HL-60 (cell line): Measurements from ENCODE around the gene RAB32.

ENCODE experiments used
- DNase-seq, 2 experiments: peaks; one replicate each; pipeline ENCODE4 v3.0.0-alpha.2; 2010 to 2020; ENCODE audit warnings: low read depth in 1 of 2, low spot score in 1 of 2
- H3K27ac ChIP-seq: fragments of 250-450 bp; sonication (Bioruptor Pico); replicated peaks from 2 replicates; pipeline ENCODE4 v1.5.1; 2020; ENCODE audit warnings: mild to moderate bottlenecking, moderate library complexity
- H3K27me3 ChIP-seq: fragments of 250-450 bp; sonication (Bioruptor Pico); 2 replicates; pipeline ENCODE4 v1.5.1; 2021; ENCODE audit warnings: mild to moderate bottlenecking, moderate library complexity; ENCODE audit not compliant: insufficient read depth, poor library complexity, severe bottlenecking
- H3K4me3 ChIP-seq: replicated peaks from 2 replicates; pipeline ENCODE4 v1.5.1; 2011; ENCODE audit warnings: mild to moderate bottlenecking, control low read depth, low read length; ENCODE audit not compliant: insufficient read depth
- GABPA ChIP-seq: IDR thresholded peaks from 2 replicates; pipeline ENCODE4 v1.6.1; 2012; ENCODE audit warnings: low read depth
- POLR2AphosphoS5 ChIP-seq: IDR thresholded peaks from 2 replicates; pipeline ENCODE4 v1.6.1; 2012; ENCODE audit warnings: low read depth
- SPI1 ChIP-seq: IDR thresholded peaks from 2 replicates; pipeline ENCODE4 v1.6.1; 2012; ENCODE audit warnings: low read depth, mild to moderate bottlenecking, borderline replicate concordance
- TF ChIP-seq, protein P1 (sequence below): IDR thresholded peaks from one replicate; pipeline ENCODE4 v1.5.1; 2011; ENCODE audit warnings: low read length, control low read depth, inconsistent platforms; ENCODE audit not compliant: insufficient read depth
- TF ChIP-seq, protein P2 (sequence below): IDR thresholded peaks from 2 replicates; pipeline ENCODE4 v1.6.1; 2012; ENCODE audit warnings: low read depth; ENCODE audit not compliant: insufficient replicate concordance

The RAB32 gene

DNA sequence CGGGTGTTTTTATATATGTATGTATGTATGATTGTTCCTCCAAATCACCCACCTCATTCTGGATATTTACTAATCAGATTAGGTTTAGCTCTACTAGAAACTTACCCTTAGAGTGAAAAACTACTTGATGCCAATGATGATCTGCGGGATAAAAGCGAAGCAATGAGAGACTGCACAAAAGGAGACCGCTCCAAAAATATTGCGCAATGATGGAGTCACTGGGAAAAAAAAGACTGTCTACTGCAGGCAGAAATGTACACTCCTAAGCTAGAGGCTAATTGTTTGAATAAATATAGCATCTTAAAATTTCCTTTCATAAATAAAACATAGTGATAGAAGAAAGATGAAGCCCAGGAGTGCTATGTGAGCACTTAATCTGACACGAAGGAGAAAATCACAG, 7.3 kb downstream of the RAB32 start:
- no peaks in the 10 kb centered on the region for H3K27me3 ChIP-seq
- DNase-seq = no peak
- TF ChIP-seq SPI1 = no peak
- TF ChIP-seq, protein P1, sequence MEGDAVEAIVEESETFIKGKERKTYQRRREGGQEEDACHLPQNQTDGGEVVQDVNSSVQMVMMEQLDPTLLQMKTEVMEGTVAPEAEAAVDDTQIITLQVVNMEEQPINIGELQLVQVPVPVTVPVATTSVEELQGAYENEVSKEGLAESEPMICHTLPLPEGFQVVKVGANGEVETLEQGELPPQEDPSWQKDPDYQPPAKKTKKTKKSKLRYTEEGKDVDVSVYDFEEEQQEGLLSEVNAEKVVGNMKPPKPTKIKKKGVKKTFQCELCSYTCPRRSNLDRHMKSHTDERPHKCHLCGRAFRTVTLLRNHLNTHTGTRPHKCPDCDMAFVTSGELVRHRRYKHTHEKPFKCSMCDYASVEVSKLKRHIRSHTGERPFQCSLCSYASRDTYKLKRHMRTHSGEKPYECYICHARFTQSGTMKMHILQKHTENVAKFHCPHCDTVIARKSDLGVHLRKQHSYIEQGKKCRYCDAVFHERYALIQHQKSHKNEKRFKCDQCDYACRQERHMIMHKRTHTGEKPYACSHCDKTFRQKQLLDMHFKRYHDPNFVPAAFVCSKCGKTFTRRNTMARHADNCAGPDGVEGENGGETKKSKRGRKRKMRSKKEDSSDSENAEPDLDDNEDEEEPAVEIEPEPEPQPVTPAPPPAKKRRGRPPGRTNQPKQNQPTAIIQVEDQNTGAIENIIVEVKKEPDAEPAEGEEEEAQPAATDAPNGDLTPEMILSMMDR = no peak
- TF ChIP-seq, protein P2, sequence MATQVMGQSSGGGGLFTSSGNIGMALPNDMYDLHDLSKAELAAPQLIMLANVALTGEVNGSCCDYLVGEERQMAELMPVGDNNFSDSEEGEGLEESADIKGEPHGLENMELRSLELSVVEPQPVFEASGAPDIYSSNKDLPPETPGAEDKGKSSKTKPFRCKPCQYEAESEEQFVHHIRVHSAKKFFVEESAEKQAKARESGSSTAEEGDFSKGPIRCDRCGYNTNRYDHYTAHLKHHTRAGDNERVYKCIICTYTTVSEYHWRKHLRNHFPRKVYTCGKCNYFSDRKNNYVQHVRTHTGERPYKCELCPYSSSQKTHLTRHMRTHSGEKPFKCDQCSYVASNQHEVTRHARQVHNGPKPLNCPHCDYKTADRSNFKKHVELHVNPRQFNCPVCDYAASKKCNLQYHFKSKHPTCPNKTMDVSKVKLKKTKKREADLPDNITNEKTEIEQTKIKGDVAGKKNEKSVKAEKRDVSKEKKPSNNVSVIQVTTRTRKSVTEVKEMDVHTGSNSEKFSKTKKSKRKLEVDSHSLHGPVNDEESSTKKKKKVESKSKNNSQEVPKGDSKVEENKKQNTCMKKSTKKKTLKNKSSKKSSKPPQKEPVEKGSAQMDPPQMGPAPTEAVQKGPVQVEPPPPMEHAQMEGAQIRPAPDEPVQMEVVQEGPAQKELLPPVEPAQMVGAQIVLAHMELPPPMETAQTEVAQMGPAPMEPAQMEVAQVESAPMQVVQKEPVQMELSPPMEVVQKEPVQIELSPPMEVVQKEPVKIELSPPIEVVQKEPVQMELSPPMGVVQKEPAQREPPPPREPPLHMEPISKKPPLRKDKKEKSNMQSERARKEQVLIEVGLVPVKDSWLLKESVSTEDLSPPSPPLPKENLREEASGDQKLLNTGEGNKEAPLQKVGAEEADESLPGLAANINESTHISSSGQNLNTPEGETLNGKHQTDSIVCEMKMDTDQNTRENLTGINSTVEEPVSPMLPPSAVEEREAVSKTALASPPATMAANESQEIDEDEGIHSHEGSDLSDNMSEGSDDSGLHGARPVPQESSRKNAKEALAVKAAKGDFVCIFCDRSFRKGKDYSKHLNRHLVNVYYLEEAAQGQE = no peak
- no peak for TF ChIP-seq GABPA
- no peak for TF ChIP-seq POLR2AphosphoS5
- H3K27ac ChIP-seq = no peak overlapping the region
- no peak overlapping the region for H3K4me3 ChIP-seq

DNA sequence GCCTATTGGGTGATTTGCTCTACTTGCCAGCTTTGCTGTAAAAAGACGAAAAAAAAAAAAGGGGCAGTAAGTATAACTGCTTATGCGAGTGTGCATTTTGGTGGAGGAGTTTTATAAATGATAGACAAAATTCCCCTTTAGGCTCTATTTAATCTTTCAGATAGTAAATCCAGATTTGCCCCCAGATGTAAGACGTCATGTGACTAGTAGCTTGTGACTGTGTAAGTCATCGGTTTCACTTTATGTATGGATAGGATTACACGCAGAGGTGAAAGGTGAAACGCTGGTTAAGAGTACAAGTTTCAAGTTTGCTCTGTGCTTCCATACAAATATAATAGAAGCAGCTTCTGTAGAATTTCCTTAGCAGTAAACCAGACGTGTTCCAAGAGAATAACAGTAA, 7.9 kb downstream of the RAB32 start:
- no peak overlapping the region; the same call in 1 of the 2 replicates for H3K27ac ChIP-seq
- H3K4me3 ChIP-seq = no peak overlapping the region
- DNase-seq = no peak
- no peaks in the 10 kb centered on the region for H3K27me3 ChIP-seq
- no peak for TF ChIP-seq POLR2AphosphoS5
- TF ChIP-seq, protein P2 = no peak
- no peak for TF ChIP-seq GABPA
- TF ChIP-seq SPI1 = no peak
- TF ChIP-seq, protein P1 = no peak

DNA sequence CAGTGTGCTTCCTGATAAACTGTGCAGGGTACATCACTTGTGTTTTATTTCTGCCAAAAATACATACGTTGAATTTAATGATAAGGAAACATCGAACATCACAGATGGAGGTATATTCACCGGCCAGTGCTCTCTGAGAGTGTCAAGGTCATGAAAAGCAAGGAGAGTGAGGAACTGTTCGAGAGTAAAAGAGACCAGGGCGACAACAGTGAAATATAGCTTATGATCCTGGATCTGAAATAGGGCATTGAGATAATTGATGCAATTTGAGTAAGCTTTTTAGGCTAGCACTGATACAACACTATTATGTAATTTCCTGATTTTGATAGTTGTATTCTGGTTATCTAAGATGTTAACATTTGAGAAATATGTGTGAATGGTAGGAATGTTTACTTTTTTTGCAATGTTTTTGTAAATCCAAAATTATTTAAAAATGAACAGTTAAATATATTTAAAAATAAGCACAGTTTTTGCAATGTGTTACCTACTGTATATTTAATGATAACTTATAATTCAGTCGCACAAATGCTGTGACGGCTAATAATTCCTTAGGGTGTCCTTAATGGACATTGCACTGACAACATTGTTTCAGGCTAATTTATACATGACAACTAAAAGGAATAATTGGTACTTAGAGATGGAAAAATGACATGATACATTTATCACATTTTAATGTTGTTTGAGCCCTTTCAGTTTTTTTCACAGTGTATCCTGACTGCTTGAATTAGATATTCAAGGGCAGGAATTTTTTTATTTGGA, 9.9 kb downstream of the RAB32 start:
- no peak for TF ChIP-seq SPI1
- TF ChIP-seq, protein P2 = no peak
- TF ChIP-seq POLR2AphosphoS5 = no peak
- TF ChIP-seq GABPA = no peak
- TF ChIP-seq, protein P1 = no peak
- Histone ChIP-seq H3K27me3 (no peaks in the 10 kb centered on the region), H3K4me3 (no peak overlapping the region), H3K27ac (no peak overlapping the region)
- no peak for DNase-seq
